H9 (cell line): ENCODE results near the gene ACAD8. TPM values are rescaled to one million over a fixed set of nuclear protein-coding genes. Genes with fewer than 3 reads are reported as not detected.

Source experiments
- DNase-seq: peaks from one replicate; pipeline ENCODE4 v3.0.0-alpha.2; 2017
- H2AFZ ChIP-seq: one replicate; pipeline ENCODE4 v1.6.1; 2013; ENCODE audit warnings: mild to moderate bottlenecking, low read length, control low read depth, moderate library complexity
- H2AK5ac ChIP-seq: 2 replicates; pipeline ENCODE4 v1.6.1; 2013; ENCODE audit warnings: low read length, control low read depth, mixed read lengths; ENCODE audit not compliant: insufficient read length
- H2BK120ac ChIP-seq: one replicate; pipeline ENCODE4 v1.6.1; 2013; ENCODE audit warnings: low read depth, mild to moderate bottlenecking, low read length, control low read depth, inconsistent platforms; ENCODE audit not compliant: poor library complexity, severe bottlenecking
- H2BK12ac ChIP-seq: 2 replicates; pipeline ENCODE4 v1.6.1; 2013; ENCODE audit warnings: low read length, control low read depth, mixed read lengths, low read depth; ENCODE audit not compliant: insufficient read length
- H2BK15ac ChIP-seq: 2 replicates; pipeline ENCODE4 v1.6.1; 2013; ENCODE audit warnings: low read depth, low read length, control low read depth
- H2BK20ac ChIP-seq: one replicate; pipeline ENCODE4 v1.6.1; 2013; ENCODE audit warnings: low read depth, mild to moderate bottlenecking, low read length, control low read depth, inconsistent platforms; ENCODE audit not compliant: poor library complexity, severe bottlenecking
- H2BK5ac ChIP-seq: 2 replicates; pipeline ENCODE4 v1.6.1; 2013; ENCODE audit warnings: low read length, control low read depth, mixed read lengths; ENCODE audit not compliant: insufficient read length
- H3K14ac ChIP-seq: 2 replicates; pipeline ENCODE4 v1.6.1; 2013; ENCODE audit warnings: low read length, control low read depth; ENCODE audit not compliant: insufficient read depth
- H3K18ac ChIP-seq: 2 replicates; pipeline ENCODE4 v1.6.1; 2013; ENCODE audit warnings: low read depth, mild to moderate bottlenecking, mixed read lengths, low read length, control low read depth; ENCODE audit not compliant: insufficient read length
- H3K23ac ChIP-seq: 2 replicates; pipeline ENCODE4 v1.6.1; 2013; ENCODE audit warnings: low read length, control low read depth, mixed read lengths, low read depth; ENCODE audit not compliant: insufficient read length
- H3K23me2 ChIP-seq: 2 replicates; pipeline ENCODE4 v1.6.1; 2013; ENCODE audit warnings: low read depth, mild to moderate bottlenecking, mixed read lengths, low read length, control low read depth; ENCODE audit not compliant: insufficient read length, poor library complexity, severe bottlenecking
- H3K27ac ChIP-seq: 2 replicates; pipeline ENCODE4 v1.5.1; 2013; ENCODE audit warnings: low read length, control low read depth, mixed read lengths, low read depth; ENCODE audit not compliant: insufficient read length
- H3K27me3 ChIP-seq: 2 replicates; pipeline ENCODE4 v1.6.1; 2013; ENCODE audit warnings: low read length, control low read depth, inconsistent platforms; ENCODE audit not compliant: insufficient read depth
- H3K4ac ChIP-seq: 2 replicates; pipeline ENCODE4 v1.6.1; 2013; ENCODE audit warnings: low read depth, mild to moderate bottlenecking, control low read depth, inconsistent platforms, low read length, moderate library complexity
- H3K4me1 ChIP-seq: 2 replicates; pipeline ENCODE4 v1.6.1; 2013; ENCODE audit warnings: low read length, control low read depth, inconsistent platforms; ENCODE audit not compliant: insufficient read depth
- H3K4me2 ChIP-seq: 2 replicates; pipeline ENCODE4 v1.6.1; 2013; ENCODE audit warnings: low read length, control low read depth, mixed read lengths; ENCODE audit not compliant: insufficient read length, insufficient read depth
- H3K56ac ChIP-seq: 2 replicates; pipeline ENCODE4 v1.6.1; 2013; ENCODE audit warnings: low read depth, mild to moderate bottlenecking, mixed read lengths, low read length, control low read depth; ENCODE audit not compliant: insufficient read length
- H3K79me1 ChIP-seq: 2 replicates; pipeline ENCODE4 v1.6.1; 2013; ENCODE audit warnings: low read depth, mild to moderate bottlenecking, moderate library complexity, low read length, control low read depth, inconsistent platforms; ENCODE audit not compliant: insufficient read depth, poor library complexity, severe bottlenecking
- H3K79me2 ChIP-seq: 2 replicates; pipeline ENCODE4 v1.6.1; 2013; ENCODE audit warnings: low read length, control low read depth, inconsistent platforms; ENCODE audit not compliant: insufficient read depth
- H3K9ac ChIP-seq: 2 replicates; pipeline ENCODE4 v1.6.1; 2013; ENCODE audit warnings: low read length, control low read depth, mixed read lengths; ENCODE audit not compliant: insufficient read length; ENCODE audit errors: extremely low read depth
- H3K9me3 ChIP-seq: one replicate; pipeline ENCODE4 v1.6.1; 2013; ENCODE audit warnings: low read depth, low read length, inconsistent platforms; ENCODE audit not compliant: control insufficient read depth
- H3T11ph ChIP-seq: one replicate; pipeline ENCODE4 v1.6.1; 2013; ENCODE audit warnings: mild to moderate bottlenecking, low read length, control low read depth, inconsistent platforms
- H4K20me1 ChIP-seq: one replicate; pipeline ENCODE4 v1.6.1; 2013; ENCODE audit not compliant: control insufficient read depth, insufficient read length, insufficient read depth
- H4K5ac ChIP-seq: 2 replicates; pipeline ENCODE4 v1.6.1; 2013; ENCODE audit warnings: low read depth, mild to moderate bottlenecking, mixed read lengths, low read length, control low read depth; ENCODE audit not compliant: insufficient read length
- H4K8ac ChIP-seq: replicated peaks from 2 replicates; pipeline ENCODE4 v1.6.1; 2013; ENCODE audit warnings: low read length, control low read depth, mixed read lengths, low read depth; ENCODE audit not compliant: insufficient read length
- H4K91ac ChIP-seq: 2 replicates; pipeline ENCODE4 v1.6.1; 2013; ENCODE audit warnings: low read depth, mild to moderate bottlenecking, moderate library complexity, mixed read lengths, low read length, control low read depth; ENCODE audit not compliant: insufficient read length
- H3K27ac Mint-ChIP-seq, 3 experiments: 2 replicates in 2 of 3; 3 replicates in 1 of 3; pipeline ENCODE4 v1.8.0; 2020 to 2021; ENCODE audit warnings: mixed read lengths in 3 of 3, mild to moderate bottlenecking in 1 of 3, moderate library complexity in 1 of 3
- H3K27me3 Mint-ChIP-seq: 2 replicates; pipeline ENCODE4 v1.8.0; 2021; ENCODE audit warnings: low read depth, mild to moderate bottlenecking, moderate library complexity, mixed read lengths
- H3K36me3 Mint-ChIP-seq, 3 experiments: 2 replicates in 2 of 3; 3 replicates in 1 of 3; pipeline ENCODE4 v1.8.0; 2020 to 2021; ENCODE audit warnings: low read depth in 3 of 3, mixed read lengths in 3 of 3; ENCODE audit not compliant: insufficient read depth in 1 of 3
- H3K4me1 Mint-ChIP-seq, 2 experiments: 2 replicates each; pipeline ENCODE4 v1.8.0; 2020; ENCODE audit warnings: mixed read lengths in 2 of 2
- H3K4me3 Mint-ChIP-seq, 2 experiments: 2 replicates in 1 of 2; 3 replicates in 1 of 2; pipeline ENCODE4 v1.8.0; 2020 to 2021; ENCODE audit warnings: mild to moderate bottlenecking in 2 of 2, mixed read lengths in 2 of 2, moderate library complexity in 1 of 2
- H3K9me3 Mint-ChIP-seq, 2 experiments: 2 replicates in 1 of 2; 3 replicates in 1 of 2; pipeline ENCODE4 v1.8.0; 2020; ENCODE audit warnings: mild to moderate bottlenecking in 2 of 2, mixed read lengths in 2 of 2, moderate library complexity in 1 of 2
- WGBS: extraction: QIAGEN DNeasy Blood & Tissue Kit; methylation state at CpG from one replicate; pipeline ENCODE4 v1.1.7; 2013; ENCODE audit warnings: missing lambda C conversion rate, low lambda C conversion rate, mixed read lengths; ENCODE audit not compliant: insufficient read length; ENCODE audit errors: extremely low coverage; 5-methylcytosine and 5-hydroxymethylcytosine counted together
- total RNA-seq: library from RNA; stranded (reverse); gene quantifications from 2 replicates; pipeline ENCODE4 v1.2.1, GENCODE V29; 2021
- TF ChIP-seq, protein P1 (sequence below): fragments of 200-600 bp; sonication (generic); conservative IDR thresholded peaks from 3 replicates; pipeline ENCODE4 v1.8.0; 2021; ENCODE audit warnings: antibody characterized with exemption, mild to moderate bottlenecking

Gene ACAD8
- total RNA-seq, 1 experiment from 2014 or later: 46.8 TPM

GRCh38 chr11:134288486-134288885 is 35.1 kb downstream of the ACAD8 start:
- Histone ChIP-seq H4K5ac (no peak overlapping the region), H2BK20ac (no peak overlapping the region), H2BK5ac (no peak overlapping the region), H3K79me1 (no peaks in the 10 kb centered on the region), H2BK120ac (no peak overlapping the region), H3K9me3 (no peaks in the 10 kb centered on the region), H3K56ac (no peak overlapping the region), H3K9ac (no peak overlapping the region), H2BK12ac (no peak overlapping the region), H3K27me3 (no peaks in the 10 kb centered on the region), H3K23ac (no peak overlapping the region), H4K8ac (no peak overlapping the region), H3T11ph (no peak overlapping the region), H3K18ac (no peak overlapping the region), H4K20me1 (no peaks in the 10 kb centered on the region), H3K4me1 (no peaks in the 10 kb centered on the region), H2BK15ac (no peak overlapping the region), H3K79me2 (no peaks in the 10 kb centered on the region), H2AK5ac (no peak overlapping the region), H3K14ac (no peak overlapping the region; the same call in 1 of the 2 replicates), H3K27ac (no peak overlapping the region), H2AFZ (no peak overlapping the region), H3K4me2 (no peak overlapping the region), H4K91ac (no peak overlapping the region), H3K23me2 (no peaks in the 10 kb centered on the region), H3K4ac (no peak overlapping the region)
- DNase-seq: no peak
- no peaks in the 10 kb centered on the region; a peak in 1 of 5 replicates for H3K9me3 Mint-ChIP-seq
- H3K36me3 Mint-ChIP-seq: peaks cover 21 to 46% (median 36%) of the 10 kb centered on the region in 3 experiments
- no peaks in the 10 kb centered on the region for H3K27me3 Mint-ChIP-seq
- no peak overlapping the region for H3K4me3 Mint-ChIP-seq
- WGBS: no CpG with 5 or more reads among the region's 13 CpGs
- TF ChIP-seq, protein P1, sequence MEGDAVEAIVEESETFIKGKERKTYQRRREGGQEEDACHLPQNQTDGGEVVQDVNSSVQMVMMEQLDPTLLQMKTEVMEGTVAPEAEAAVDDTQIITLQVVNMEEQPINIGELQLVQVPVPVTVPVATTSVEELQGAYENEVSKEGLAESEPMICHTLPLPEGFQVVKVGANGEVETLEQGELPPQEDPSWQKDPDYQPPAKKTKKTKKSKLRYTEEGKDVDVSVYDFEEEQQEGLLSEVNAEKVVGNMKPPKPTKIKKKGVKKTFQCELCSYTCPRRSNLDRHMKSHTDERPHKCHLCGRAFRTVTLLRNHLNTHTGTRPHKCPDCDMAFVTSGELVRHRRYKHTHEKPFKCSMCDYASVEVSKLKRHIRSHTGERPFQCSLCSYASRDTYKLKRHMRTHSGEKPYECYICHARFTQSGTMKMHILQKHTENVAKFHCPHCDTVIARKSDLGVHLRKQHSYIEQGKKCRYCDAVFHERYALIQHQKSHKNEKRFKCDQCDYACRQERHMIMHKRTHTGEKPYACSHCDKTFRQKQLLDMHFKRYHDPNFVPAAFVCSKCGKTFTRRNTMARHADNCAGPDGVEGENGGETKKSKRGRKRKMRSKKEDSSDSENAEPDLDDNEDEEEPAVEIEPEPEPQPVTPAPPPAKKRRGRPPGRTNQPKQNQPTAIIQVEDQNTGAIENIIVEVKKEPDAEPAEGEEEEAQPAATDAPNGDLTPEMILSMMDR: no peak
- H3K4me1 Mint-ChIP-seq: peaks cover 12 to 14% of the 10 kb centered on the region in 2 experiments
- H3K27ac Mint-ChIP-seq: peak overlapping the region in 1 of 3 experiments; percentile 10; a peak in 2 of 7 replicates
